PC-3 (cell line): ENCODE data around the gene MATN4.

Experiments
- EZH2 ChIP-seq: fragments of 300-600 bp; sonication (generic); IDR thresholded peaks from one replicate; pipeline ENCODE4 v1.6.1; 2017; ENCODE audit warnings: antibody characterized with exemption, mild to moderate bottlenecking, low read length; ENCODE audit not compliant: unreplicated experiment
- EZH2phosphoT487 ChIP-seq: fragments of 300-600 bp; sonication (generic); IDR thresholded peaks from 2 replicates; pipeline ENCODE4 v1.6.1; 2018; ENCODE audit warnings: mild to moderate bottlenecking, antibody characterized with exemption, low read length, borderline replicate concordance
- TF ChIP-seq, protein P1 (sequence below): fragments of 300-600 bp; sonication (generic); conservative IDR thresholded peaks from 2 replicates; pipeline ENCODE4 v1.5.1; 2017; ENCODE audit warnings: antibody characterized with exemption, low read depth, mild to moderate bottlenecking, low read length

GRCh38 chr20:45253261-45253660, 54.8 kb downstream of the MATN4 start:
- TF ChIP-seq, protein P1, sequence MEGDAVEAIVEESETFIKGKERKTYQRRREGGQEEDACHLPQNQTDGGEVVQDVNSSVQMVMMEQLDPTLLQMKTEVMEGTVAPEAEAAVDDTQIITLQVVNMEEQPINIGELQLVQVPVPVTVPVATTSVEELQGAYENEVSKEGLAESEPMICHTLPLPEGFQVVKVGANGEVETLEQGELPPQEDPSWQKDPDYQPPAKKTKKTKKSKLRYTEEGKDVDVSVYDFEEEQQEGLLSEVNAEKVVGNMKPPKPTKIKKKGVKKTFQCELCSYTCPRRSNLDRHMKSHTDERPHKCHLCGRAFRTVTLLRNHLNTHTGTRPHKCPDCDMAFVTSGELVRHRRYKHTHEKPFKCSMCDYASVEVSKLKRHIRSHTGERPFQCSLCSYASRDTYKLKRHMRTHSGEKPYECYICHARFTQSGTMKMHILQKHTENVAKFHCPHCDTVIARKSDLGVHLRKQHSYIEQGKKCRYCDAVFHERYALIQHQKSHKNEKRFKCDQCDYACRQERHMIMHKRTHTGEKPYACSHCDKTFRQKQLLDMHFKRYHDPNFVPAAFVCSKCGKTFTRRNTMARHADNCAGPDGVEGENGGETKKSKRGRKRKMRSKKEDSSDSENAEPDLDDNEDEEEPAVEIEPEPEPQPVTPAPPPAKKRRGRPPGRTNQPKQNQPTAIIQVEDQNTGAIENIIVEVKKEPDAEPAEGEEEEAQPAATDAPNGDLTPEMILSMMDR, result no peak
- TF ChIP-seq EZH2 (no peak), EZH2phosphoT487 (no peak)
